Choroid plexus epithelial cell (primary cell): ENCODE measurements around the gene IL16.

Experiments
- DNase-seq: peaks from one replicate; pipeline ENCODE4 v3.0.0-alpha.2; 2010; ENCODE audit warnings: low read depth
- H3K4me3 ChIP-seq: 2 replicates; pipeline ENCODE4 v1.5.1; 2011; ENCODE audit warnings: low read depth, mild to moderate bottlenecking, control low read depth, low read length, moderate library complexity
- CTCF ChIP-seq: conservative IDR thresholded peaks from 2 replicates; pipeline ENCODE4 v1.5.1; 2011; ENCODE audit warnings: low read depth, mild to moderate bottlenecking, control low read depth, inconsistent platforms, low read length, moderate library complexity

Gene IL16

GRCh38 chr15:81174792-81175327 lies 21.8 kb upstream of the IL16 start:
- DNase-seq: no peak
- no peak overlapping the region for H3K4me3 ChIP-seq
- peak; percentile 26 for TF ChIP-seq CTCF

GRCh38 chr15:81175496-81175895 lies 21.2 kb upstream of the IL16 start:
- no peak for DNase-seq
- no peak for TF ChIP-seq CTCF
- H3K4me3 ChIP-seq: no peak overlapping the region

GRCh38 chr15:81176291-81176893 lies 20.3 kb upstream of the IL16 start:
- no peak for TF ChIP-seq CTCF
- H3K4me3 ChIP-seq: no peak overlapping the region
- DNase-seq: no peak

GRCh38 chr15:81178365-81178764 lies 18.3 kb upstream of the IL16 start:
- no peak for DNase-seq
- TF ChIP-seq CTCF: no peak
- H3K4me3 ChIP-seq: no peak overlapping the region

GRCh38 chr15:81181220-81181619 lies 15.5 kb upstream of the IL16 start:
- no peak for TF ChIP-seq CTCF
- DNase-seq: no peak
- H3K4me3 ChIP-seq: no peak overlapping the region

- peak; percentile 29 for DNase-seq
- H3K4me3 ChIP-seq: peak overlapping the region; percentile 24
- no peak for TF ChIP-seq CTCF
These were observed 14.5 kb upstream of the IL16 start for GRCh38 chr15:81182031-81182755.
